ENCODE measurements around the gene NPM3. TPM values are rescaled to one million over a fixed set of nuclear protein-coding genes. Genes with fewer than 3 reads are reported as not detected.

Gene NPM3
- total and polyA plus RNA-seq, 2 experiments from 2014 or later: 14.6 to 78.9 TPM

DNA sequence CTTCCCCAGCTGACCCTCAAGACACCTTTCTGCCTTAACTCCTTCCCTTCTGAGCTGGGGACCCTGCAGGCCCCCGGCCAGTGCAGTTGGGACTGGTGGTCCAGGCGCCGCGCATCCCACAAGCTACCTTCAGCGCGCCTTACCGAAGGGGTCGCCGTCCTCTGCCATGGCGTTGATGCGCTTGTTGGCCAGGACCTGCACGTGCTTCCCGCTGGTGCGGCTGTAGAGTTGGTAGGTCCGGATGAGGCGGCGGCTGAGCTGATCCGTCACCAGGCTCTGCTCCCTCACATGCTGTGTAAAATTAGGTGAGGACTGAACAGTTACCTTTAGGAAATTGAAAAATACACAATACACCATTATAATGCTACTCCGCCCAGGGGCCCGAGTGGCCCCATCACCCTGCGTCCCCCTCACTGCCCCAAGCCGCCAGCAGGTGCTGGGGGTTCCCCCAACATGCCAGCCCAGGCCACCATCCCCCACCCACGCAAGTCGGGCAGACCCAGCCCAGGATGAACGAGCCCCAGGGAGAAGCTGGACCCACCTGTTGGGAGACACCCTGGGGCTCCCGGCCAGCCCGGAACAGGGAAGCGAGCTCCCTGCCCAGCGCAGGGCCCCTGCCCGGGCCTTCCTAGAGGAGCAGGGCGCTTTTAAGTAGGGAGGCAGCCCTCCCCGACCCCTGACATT is 8.5 kb downstream of the NPM3 start:
- no peak for TF ChIP-seq CTCF (IDR thresholded peaks at IDR 0.05; ENCODE audit: low read depth, low read length)
- H3K27ac ChIP-seq: no peak overlapping the region
- no peaks in the 10 kb centered on the region for H3K36me3 ChIP-seq
- H3K4me1 ChIP-seq (ENCODE audit: low read depth): peaks cover 9% of the 10 kb centered on the region
- H3K27me3 ChIP-seq: peaks cover 39% of the 10 kb centered on the region
- peak overlapping the region; percentile 49 for H3K4me3 ChIP-seq
- DNase-seq (ENCODE audit: low read depth in 1 of 2, low spot score in 1 of 2): no peak
- no peaks in the 10 kb centered on the region for H3K9me3 ChIP-seq (ENCODE audit: low read depth)

- H3K27ac ChIP-seq: no peak overlapping the region
- DNase-seq (ENCODE audit: low read depth in 1 of 2, low spot score in 1 of 2): no peak
- TF ChIP-seq CTCF (IDR thresholded peaks at IDR 0.05; ENCODE audit: low read depth, low read length): no peak
- no peaks in the 10 kb centered on the region for H3K9me3 ChIP-seq (ENCODE audit: low read depth)
- no peaks in the 10 kb centered on the region for H3K36me3 ChIP-seq
- no peak overlapping the region for H3K4me3 ChIP-seq
- peaks cover 39% of the 10 kb centered on the region for H3K27me3 ChIP-seq
- H3K4me1 ChIP-seq (ENCODE audit: low read depth): peaks cover 15% of the 10 kb centered on the region
Measured at GRCh38 chr10:101773923-101774588, 9.2 kb downstream of the NPM3 start.

- no peaks in the 10 kb centered on the region for H3K36me3 ChIP-seq
- no peak for TF ChIP-seq CTCF (IDR thresholded peaks at IDR 0.05; ENCODE audit: low read depth, low read length)
- DNase-seq (ENCODE audit: low read depth in 1 of 2, low spot score in 1 of 2): no peak
- peaks cover 10% of the 10 kb centered on the region for H3K4me1 ChIP-seq (ENCODE audit: low read depth)
- peaks cover 39% of the 10 kb centered on the region for H3K27me3 ChIP-seq
- H3K9me3 ChIP-seq (ENCODE audit: low read depth): no peaks in the 10 kb centered on the region
- no peak overlapping the region for H3K4me3 ChIP-seq
- H3K27ac ChIP-seq: no peak overlapping the region
Measured at GRCh38 chr10:101772895-101773761, 10.1 kb downstream of the NPM3 start.

GRCh38 chr10:101772017-101772894 is 11.0 kb downstream of the NPM3 start:
- DNase-seq (ENCODE audit: low read depth in 1 of 2, low spot score in 1 of 2): no peak
- Histone ChIP-seq H3K36me3 (no peaks in the 10 kb centered on the region), H3K9me3 (ENCODE audit: low read depth) (no peaks in the 10 kb centered on the region), H3K27ac (no peak overlapping the region), H3K4me3 (no peak overlapping the region), H3K4me1 (ENCODE audit: low read depth) (peaks cover 9% of the 10 kb centered on the region), H3K27me3 (peaks cover 39% of the 10 kb centered on the region)
- TF ChIP-seq CTCF (IDR thresholded peaks at IDR 0.05; ENCODE audit: low read depth, low read length): no peak

- Histone ChIP-seq H3K36me3 (no peaks in the 10 kb centered on the region), H3K4me1 (ENCODE audit: low read depth) (peaks cover 9% of the 10 kb centered on the region), H3K9me3 (ENCODE audit: low read depth) (no peaks in the 10 kb centered on the region), H3K27me3 (peaks cover 37% of the 10 kb centered on the region), H3K4me3 (no peak overlapping the region), H3K27ac (no peak overlapping the region)
- no peak for DNase-seq (ENCODE audit: low read depth in 1 of 2, low spot score in 1 of 2)
- TF ChIP-seq CTCF (IDR thresholded peaks at IDR 0.05; ENCODE audit: low read depth, low read length): no peak
Measured at GRCh38 chr10:101771380-101771779, 11.9 kb downstream of the NPM3 start.

Data from cardiac muscle cell (in vitro differentiated cells and primary cell).